ELF-1 (cell line): ENCODE data around the gene DNAL1.
"Not testable (repeated sequence)": the region's sequence is repeated elsewhere in the genome, so short reads cannot be mapped to it uniquely, and the experiment has no call there.

Experiments used
- DNase-seq: peaks from one replicate; pipeline ENCODE4 v3.0.0-alpha.2; 2016; ENCODE audit warnings: low read depth, low spot score

The DNAL1 gene

DNA sequence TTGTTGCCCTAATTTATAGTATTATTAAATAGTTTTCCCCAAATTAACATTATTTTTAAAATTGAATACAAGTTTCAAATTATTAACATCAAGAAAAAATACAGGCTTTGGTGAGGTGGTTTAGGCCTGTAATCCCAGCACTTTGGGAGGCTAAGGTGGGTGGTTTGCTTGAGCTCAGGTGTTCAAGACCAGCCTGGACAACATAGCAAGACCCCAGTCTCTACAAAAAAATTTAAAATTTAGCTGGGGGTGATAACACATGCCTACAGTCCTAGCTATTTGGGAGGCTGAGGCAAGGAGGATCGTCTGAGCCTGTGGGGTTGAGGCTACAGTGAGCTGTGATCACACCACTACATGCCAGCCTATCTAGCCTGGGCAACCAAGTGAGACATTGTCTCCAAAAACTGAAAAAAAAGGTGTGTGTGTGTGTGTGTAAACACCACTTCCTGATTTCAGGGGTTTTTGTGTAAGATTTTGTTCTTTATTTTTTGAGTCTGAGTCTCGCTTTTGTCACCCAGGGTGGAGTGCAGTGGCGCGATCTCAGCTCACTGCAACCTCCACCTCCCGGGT is 3.9 kb upstream of the DNAL1 start:
- DNase-seq, result no peak

DNA sequence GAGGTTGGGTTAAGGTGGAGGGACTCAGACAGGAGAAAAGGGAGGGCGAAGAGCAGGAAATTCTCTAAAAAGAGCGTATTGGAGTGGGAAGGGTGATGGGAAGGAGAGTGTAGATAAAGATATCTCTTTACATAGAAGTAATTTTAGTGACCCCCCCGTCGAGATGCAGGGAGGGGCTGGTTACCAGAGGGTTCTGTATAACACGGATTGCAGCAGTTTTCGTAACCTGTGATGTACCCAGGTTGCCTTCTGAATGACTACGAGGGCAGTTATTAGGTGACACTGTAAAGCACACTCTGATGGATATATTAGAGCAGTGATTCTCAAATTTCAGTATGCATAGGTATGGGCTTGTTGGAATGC is 443 bp downstream of the DNAL1 start:
- DNase-seq, result no peak

GRCh38 chr14:73651005-73651404 is 6.2 kb downstream of the DNAL1 start:
- no peak for DNase-seq

DNA sequence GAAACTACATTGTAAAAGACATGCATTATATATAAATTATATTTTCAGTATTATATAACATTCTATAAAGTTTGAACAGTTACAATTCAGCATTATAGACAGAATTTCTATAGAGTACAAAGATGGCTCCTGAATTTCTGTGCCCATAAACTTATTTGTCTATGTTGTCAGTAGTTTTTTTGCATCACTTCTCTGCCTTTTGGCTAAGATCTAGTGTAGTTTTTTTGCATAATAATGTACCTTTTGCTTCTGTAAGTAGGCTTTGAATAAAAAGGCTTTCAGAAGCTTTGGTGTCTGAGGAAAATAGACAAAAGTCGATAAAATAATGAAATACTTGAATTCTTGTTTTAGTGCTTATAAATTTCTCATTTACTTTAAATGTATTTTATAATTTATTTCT is 11.1 kb downstream of the DNAL1 start:
- DNase-seq, result no peak

GRCh38 chr14:73659202-73659601 is 14.4 kb downstream of the DNAL1 start:
- not testable (repeated sequence) for DNase-seq

DNA sequence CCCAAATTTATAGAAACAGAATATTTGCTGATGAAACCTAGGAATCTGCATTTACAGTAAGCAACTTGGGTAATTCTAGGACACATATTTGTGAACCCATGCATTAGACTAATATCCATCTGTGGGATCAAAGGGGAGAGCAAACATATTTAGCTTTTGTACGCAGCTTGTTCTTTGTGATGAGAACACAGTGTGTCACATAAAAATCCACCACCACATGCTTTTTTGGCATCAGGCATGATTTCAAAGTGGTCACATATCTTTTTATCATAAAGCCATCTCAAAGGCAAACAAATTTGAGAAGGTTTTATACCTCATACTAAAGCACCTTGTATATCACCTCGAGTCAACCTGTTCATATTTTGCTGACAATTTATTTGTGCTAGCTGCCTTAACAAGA is 15.7 kb downstream of the DNAL1 start:
- no peak for DNase-seq

GRCh38 chr14:73661872-73662271 is 17.1 kb downstream of the DNAL1 start:
- DNase-seq, result no peak

DNA sequence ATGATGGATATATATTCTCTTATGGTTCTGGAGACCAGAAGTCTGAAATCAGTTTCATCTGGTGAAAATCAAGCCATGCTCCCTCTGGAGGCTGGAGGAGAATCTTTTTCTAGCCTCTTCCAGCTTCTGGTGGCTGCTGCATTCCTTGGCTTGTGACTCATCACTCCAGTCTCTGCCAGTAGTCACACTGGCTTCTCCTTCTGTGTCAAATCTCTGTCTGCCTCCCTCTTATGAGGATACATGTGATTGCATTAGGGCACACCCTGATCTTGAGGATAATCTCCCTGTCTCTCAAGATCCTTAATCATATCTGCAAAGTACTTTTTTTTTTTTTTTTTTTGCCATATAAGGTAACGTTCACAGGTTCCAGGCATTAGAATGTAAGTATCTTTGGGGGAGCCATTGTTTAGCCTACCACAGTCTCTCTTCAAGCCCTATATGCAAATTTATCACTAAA is 17.7 kb downstream of the DNAL1 start:
- peak; percentile 79 for DNase-seq

GRCh38 chr14:73663548-73664212 is 18.9 kb downstream of the DNAL1 start:
- DNase-seq, result no peak

GRCh38 chr14:73665130-73665529 is 20.3 kb downstream of the DNAL1 start:
- no peak for DNase-seq

DNA sequence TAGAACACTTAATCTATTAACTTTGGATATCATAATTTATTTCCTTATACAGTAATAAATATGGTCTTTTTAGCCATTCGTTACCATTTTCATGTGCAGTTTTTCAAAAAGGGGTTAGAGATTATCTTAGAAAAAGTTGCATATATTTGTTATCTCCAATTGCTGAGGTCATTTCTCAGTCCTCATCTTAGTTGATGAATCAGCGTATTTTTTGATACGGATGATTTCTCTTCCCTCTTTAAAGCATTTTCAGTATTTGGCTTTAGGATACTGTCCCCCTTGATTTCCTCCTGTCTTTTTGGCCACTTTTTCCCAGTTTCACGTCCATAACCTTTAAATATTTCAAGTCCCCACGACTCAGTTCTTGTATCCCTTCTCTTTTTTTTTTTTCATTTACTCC is 21.8 kb downstream of the DNAL1 start:
- DNase-seq, result no peak

DNA sequence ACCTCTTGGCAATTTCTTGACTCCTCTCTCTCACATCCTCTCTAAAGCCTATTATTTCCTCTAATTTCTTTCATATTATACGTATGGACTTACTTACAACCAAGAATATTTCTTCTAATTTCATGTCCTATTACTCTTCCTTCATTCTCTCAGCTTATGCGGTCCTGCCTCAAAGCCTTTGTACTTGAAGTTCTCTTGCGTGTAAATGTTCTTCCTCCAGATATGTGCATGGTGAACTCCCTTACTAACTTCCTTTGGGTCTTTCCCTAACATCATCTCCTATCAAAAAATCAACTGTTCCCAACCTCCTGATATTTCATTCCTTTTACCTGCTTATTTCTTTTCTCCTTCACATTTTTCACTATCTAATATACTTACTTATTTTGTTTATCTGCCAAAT is 23.1 kb downstream of the DNAL1 start:
- no peak for DNase-seq

GRCh38 chr14:73674986-73675385 is 30.2 kb downstream of the DNAL1 start:
- DNase-seq, result no peak

DNA sequence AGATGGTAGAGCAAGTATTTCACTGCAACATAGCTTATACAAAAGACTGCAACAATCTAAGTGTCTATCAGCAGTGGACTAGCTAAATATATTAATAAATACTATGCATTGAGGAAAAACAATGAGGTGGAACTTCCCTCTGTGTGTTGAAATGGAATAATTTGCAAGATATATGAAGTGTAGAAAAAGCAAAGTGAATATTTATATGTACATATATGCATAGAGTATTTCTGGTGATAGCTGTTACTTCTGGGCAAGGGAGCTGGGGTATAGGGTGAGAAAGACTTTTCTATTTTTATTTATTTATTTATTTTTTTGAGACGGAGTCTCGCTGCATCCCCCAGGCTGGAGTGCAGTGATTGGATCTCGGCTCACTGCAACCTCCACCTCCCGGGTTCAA is 33.9 kb downstream of the DNAL1 start:
- DNase-seq, result no peak

DNA sequence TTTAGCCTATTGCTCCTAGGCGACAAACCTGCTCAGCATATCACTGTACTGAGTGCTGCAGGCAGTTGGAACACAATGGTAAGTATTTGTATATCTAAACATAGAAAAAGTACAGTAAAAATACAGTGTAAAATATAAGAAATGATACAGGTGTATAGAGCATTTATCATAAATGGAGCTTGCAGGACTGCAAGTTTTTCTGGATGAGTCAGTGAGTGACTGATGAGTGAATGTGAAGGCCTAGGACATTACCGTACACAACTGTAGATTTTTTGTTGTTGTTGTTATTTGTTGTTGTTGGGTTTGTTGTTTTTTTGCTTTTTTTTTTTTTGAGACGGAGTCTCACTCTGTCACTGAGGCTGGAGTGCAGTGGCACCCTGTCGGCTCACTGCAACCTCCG is 36.0 kb downstream of the DNAL1 start:
- DNase-seq, result no peak

DNA sequence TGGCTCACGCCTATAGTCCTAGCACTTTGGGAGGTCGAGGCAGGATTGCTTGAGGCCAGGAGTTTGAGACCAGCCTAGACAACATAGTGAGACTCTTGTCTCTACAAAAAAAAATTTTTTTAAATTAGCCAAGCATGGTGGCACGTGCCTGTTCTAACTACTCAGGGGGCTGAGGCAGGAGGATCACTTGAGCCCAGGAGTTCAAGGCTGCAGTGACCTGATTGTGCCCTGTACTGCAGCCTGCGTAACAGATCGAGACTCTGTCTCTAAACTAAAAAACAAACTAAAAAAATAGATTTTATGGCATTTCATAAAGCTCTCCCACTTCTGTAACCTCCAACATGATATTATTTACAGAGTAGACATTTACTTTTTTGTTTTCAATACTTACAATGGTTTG is 39.8 kb downstream of the DNAL1 start:
- no peak for DNase-seq

- DNase-seq, result no peak
These were observed 40.5 kb downstream of the DNAL1 start for GRCh38 chr14:73685328-73685727.

- DNase-seq, result no peak
These were observed 42.1 kb downstream of the DNAL1 start for GRCh38 chr14:73686901-73687300.

DNA sequence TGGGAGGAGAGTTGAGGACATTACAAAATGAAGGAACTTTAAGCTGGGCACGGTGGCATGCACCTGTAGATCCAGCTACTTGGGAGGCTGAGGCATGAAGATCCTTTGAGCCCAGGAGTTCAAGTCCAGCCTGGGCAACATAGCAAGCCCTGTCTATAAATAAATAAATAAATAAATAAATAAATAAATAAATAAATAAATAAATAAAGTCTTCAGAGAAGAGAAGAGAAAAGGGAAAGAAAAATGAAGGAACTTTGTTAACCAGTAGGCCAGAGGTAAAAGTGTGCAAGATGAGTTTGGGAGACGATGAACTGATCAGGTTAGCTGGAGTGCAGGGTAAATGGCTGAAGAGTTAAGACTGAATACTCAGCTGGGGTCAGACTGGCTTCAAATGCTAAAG is 49.3 kb downstream of the DNAL1 start:
- no peak for DNase-seq

DNA sequence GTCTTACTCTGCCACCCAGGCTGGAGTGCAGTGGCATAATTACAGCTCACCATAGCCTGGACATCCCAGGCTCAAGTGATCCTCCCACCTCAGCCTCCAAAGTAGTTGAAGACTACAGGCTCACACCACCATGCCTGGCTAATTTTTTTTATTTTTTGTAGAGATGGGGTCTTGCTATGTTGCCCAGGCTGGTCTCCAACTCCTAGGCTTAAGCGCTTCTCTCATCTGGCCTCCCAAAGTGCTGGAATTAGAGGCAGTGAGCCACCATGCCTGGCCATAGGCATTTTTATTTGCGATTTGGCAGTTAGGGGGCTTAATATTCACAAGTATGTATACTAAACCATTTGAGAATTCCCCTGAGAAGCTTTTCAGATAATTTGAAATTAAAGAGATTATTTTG is 50.3 kb downstream of the DNAL1 start:
- no peak for DNase-seq

GRCh38 chr14:73695997-73696396 is 51.2 kb downstream of the DNAL1 start:
- DNase-seq, result no peak

DNA sequence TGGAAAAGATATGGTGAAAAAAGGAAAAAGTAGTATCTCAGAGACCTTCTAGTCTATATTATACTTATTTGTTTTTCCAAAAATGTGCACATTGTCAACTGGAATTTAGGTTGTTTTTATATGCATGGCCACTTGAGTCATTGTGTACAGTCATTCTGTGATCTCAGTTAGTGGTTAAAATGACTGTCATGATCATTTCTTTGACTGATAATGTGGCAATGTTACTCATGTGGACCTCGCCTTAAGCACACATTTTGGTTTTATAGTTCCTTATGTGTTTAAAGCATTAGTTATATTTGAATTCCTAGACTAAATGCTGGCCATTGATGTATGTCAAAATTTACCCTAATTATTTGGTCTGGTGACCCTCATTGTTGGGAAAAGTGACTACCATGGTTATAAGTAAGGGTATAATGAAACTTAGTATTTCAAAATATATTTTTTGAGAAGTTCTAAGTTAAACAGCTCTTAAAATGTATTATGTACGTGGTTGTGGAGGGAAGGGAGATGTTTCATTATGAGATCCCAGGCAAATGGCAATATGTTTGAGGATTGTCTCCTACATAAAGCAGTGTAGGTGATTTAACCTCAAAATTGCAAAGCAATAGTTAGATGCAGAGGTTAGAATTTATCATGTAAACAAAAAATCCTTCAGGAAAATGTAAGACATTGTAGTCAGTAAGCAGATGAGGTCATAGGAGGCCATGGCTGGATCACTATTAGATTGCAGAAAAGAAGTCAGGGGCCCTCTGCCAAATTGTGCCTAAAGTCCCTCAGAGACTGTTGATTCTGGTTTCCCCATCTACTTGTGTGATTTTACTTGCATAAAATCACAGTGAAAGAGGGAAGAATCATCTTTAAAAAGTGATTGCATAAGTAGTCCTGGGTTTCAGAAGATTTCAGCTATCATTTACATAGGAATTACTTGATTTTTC is 51.9 kb downstream of the DNAL1 start:
- no peak for DNase-seq

- no peak for DNase-seq
These were observed 55.5 kb downstream of the DNAL1 start for GRCh38 chr14:73700325-73700724.
